GM19238 (cell line): Measurements from ENCODE around the gene CHRD.

Source experiments
- DNase-seq: peaks from one replicate; pipeline ENCODE4 v3.0.0; 2011; ENCODE audit warnings: low spot score; ENCODE audit not compliant: insufficient read length

Gene CHRD

DNA sequence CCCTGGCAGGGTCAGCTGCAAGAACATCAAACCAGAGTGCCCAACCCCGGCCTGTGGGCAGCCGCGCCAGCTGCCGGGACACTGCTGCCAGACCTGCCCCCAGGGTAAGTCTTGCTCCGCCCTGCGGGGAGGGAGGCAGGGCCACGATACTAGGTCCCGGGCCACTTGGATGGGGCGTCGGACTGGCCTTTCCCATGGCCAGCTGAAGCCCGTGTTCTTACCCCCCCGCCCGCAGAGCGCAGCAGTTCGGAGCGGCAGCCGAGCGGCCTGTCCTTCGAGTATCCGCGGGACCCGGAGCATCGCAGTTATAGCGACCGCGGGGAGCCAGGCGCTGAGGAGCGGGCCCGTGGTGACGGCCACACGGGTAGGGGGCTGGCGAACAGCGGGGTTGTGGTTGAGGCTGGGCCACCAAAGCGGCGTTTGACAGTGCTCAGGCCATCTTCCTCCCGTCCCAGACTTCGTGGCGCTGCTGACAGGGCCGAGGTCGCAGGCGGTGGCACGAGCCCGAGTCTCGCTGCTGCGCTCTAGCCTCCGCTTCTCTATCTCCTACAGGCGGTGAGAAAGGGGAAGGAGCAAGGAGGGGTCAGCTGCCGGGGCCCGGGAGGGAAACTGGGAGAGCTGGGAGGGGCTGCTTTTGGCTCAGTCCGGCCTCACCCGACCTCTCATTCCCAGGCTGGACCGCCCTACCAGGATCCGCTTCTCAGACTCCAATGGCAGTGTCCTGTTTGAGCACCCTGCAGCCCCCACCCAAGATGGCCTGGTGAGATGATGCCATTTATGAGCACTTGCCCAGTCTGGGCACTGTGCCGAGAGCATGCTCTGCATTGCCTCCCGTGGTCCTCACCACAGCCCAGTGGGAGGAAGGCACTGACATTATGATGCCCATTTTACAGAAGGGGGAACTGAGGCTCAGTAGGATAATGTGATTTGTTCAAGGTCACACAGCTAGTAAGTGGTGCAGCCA lies 1.7 kb downstream of the CHRD start:
- DNase-seq: no peak

DNA sequence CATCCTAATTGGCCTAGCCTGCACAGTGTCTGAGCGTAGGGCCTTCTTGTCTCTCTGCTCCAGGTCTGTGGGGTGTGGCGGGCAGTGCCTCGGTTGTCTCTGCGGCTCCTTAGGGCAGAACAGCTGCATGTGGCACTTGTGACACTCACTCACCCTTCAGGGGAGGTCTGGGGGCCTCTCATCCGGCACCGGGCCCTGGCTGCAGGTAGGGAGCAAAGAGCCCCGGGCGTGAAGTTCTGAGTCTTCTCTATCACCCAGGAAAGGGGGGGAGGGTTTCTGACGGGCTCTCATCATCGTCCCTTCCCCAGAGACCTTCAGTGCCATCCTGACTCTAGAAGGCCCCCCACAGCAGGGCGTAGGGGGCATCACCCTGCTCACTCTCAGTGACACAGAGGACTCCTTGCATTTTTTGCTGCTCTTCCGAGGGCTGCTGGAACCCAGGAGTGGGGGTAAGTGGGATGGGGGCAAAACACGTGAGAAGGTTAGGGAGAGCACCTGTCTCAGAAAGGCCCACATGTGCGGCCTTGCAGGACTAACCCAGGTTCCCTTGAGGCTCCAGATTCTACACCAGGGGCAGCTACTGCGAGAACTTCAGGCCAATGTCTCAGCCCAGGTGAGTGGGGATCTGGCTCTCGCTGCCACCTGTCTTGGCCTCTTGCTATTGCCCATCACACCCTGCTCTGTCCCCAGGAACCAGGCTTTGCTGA lies 2.6 kb downstream of the CHRD start:
- no peak for DNase-seq

DNA sequence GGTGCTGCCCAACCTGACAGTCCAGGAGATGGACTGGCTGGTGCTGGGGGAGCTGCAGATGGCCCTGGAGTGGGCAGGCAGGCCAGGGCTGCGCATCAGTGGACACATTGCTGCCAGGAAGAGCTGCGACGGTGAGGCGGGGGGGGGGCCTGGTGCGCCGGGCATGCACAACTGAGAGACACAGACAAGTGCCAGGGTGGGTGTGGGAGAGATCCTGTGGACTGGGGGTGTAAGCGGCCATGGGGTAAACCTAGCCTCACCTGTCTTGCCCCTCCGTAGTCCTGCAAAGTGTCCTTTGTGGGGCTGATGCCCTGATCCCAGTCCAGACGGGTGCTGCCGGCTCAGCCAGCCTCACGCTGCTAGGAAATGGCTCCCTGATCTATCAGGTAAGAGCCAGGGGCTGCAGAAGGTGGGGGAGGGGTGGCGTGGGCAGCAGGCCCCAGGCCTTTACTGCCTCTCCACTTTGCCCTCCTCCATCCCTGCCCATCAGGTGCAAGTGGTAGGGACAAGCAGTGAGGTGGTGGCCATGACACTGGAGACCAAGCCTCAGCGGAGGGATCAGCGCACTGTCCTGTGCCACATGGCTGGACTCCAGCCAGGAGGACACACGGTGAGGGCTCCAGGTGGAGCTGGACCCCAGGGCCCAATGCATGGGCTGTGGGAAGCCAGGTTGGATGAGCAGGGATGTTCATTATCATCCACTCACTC lies 3.3 kb downstream of the CHRD start:
- DNase-seq: no peak

GRCh38 chr3:184384342-184384741 lies 4.5 kb downstream of the CHRD start:
- no peak for DNase-seq

GRCh38 chr3:184384856-184385422 lies 5.1 kb downstream of the CHRD start:
- no peak for DNase-seq

DNA sequence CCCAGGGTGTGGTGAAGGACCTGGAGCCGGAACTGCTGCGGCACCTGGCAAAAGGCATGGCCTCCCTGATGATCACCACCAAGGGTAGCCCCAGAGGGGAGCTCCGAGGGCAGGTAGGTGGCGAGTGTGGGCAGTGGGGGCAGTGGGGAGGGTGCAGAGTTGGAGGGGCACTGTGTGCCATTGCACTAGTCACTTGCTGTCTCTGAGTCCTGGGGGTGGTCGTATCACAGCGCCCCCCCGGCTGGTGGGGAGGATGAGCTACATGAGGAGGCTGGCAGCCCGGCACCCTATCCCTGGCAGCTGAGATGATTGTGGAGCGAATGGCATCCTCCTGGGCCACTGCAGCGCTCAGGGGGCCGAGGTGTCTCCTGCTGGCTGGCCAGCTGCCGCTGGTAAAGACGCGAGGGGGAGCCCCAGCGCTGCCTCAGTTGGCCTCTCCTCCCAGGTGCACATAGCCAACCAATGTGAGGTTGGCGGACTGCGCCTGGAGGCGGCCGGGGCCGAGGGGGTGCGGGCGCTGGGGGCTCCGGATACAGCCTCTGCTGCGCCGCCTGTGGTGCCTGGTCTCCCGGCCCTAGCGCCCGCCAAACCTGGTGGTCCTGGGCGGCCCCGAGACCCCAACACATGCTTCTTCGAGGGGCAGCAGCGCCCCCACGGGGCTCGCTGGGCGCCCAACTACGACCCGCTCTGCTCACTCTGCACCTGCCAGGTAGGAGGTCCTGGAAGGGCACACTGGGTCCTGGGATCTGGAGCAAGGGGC lies 6.4 kb downstream of the CHRD start:
- DNase-seq: no peak

- DNase-seq: no peak
These were observed 7.4 kb downstream of the CHRD start for GRCh38 chr3:184387174-184387714.

DNA sequence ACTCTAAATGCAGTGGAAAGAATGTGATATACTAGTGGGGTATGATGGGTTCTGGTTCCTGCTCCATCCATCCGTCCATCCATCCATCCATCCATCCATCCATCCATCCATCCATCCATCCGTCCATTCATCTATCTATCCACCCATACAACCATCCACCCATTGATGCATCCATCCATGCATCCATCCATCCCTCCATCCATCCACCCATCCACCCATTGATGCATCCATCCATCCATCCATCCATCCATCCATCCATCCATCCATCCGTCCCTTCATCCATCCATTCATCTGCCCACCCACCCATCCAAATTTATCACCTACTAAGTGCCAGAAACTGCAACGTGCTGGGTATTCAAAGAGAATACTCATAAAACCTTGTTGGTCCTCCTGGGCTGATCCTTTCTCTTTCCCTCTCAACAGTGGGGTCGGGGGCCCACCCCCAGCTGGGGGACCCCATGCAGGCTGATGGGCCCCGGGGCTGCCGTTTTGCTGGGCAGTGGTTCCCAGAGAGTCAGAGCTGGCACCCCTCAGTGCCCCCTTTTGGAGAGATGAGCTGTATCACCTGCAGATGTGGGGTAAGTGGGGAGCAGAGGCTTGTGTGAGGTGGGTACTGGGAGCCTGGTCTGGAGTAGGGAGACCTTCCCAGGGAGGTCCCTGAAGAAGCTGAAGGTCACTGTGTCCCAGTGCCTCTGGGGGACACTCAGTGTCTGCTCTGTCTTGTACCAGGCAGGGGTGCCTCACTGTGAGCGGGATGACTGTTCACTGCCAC lies 8.5 kb downstream of the CHRD start:
- no peak for DNase-seq

GRCh38 chr3:184388936-184389230 lies 9.0 kb downstream of the CHRD start:
- no peak for DNase-seq

- DNase-seq: no peak
These were observed 9.5 kb downstream of the CHRD start for GRCh38 chr3:184389384-184389783.

- no peak for DNase-seq
These were observed 10.2 kb downstream of the CHRD start for GRCh38 chr3:184389935-184390528.

DNA sequence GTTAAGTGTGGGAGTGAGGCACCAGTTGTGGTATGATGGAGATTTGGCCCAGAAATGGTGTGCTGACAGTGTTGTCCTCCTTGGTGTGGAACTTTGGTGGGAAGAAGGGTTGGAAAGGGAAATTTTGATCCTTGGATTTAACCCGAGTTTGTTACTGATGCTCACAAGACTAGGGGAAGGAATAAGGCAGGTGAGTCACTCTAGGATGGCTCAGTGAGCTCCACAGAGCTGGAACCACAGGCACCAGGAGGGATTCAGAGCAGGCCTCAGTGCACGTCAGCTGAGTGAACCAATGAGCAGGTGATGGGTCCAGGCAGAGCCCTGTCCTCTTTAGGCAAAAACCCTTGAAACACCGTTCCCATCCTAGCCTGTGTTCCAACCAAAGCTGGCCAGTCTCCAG lies 11.4 kb downstream of the CHRD start:
- DNase-seq: no peak

DNA sequence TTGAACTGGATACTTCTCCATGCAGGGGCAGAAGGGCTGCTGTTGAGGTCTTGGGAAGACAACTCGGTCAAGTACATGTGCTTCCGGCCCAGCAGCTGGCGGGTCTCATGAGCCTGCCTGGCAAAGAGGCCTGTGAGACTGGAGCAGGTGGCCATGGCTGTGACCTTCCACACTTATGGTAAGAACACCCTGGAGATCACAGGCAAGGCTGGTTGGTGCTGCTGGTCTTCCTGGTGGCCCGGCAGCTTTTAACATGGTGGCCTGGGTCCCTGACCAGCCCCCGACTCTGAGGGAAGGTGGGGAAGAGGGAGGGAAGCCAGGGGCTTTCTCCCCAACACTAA lies 15.4 kb downstream of the CHRD start:
- DNase-seq: no peak

GRCh38 chr3:184399410-184399809 lies 19.6 kb downstream of the CHRD start:
- DNase-seq: no peak

GRCh38 chr3:184405075-184406030 lies 25.5 kb downstream of the CHRD start:
- DNase-seq: no peak

- no peak for DNase-seq
These were observed 29.6 kb downstream of the CHRD start for GRCh38 chr3:184409331-184409926.

DNA sequence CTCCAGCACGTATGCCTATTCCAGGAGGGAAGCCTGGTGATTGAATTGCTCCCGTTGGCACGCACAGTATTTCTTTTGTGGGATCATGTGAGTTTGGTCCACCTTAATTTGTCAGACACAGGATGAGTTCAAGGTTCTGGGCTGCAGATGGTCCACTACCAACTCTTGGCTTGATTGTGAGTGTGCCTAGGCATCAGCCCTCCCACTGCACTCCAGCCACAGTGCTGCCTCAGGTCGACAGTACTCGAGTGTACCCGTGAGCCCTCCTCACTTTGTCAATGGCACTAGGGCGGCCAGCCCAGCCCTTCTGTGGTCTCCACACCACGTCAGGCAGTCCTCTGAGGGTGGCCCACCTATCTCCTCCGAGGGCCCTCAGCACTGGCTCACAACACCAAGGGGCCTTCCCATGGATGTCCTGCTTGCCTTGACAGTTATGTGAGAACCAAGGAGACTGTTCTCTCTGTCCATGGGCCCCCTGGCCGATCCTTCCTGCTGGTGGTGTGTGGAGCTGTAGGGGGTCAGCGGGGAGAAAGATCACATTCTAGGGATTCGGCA lies 30.2 kb downstream of the CHRD start:
- DNase-seq: no peak
